Testis (tissue), 5 donors: ENCODE results near the gene PAK1. TPM values are rescaled to one million over a fixed set of nuclear protein-coding genes. Genes with fewer than 3 reads are reported as not detected.

Experiments used
- DNase-seq: peaks from one replicate; pipeline ENCODE4 v3.0.0-alpha.2; 2019
- H3K27ac ChIP-seq, 2 donors: fragments of 200-600 bp; sonication (generic); one replicate each; pipeline ENCODE4 v1.5.1; 2019
- H3K27me3 ChIP-seq: fragments of 200-600 bp; sonication (generic); one replicate; pipeline ENCODE4 v1.5.1; 2019
- H3K36me3 ChIP-seq: fragments of 200-600 bp; sonication (generic); one replicate; pipeline ENCODE4 v1.5.1; 2017; ENCODE audit warnings: low read depth; ENCODE audit errors: missing control alignments
- H3K4me1 ChIP-seq: fragments of 200-600 bp; sonication (generic); one replicate; pipeline ENCODE4 v1.5.1; 2019
- H3K4me3 ChIP-seq, 2 donors: fragments of 200-600 bp; sonication (generic); one replicate each; pipeline ENCODE4 v1.5.1; 2017 to 2019
- H3K9me3 ChIP-seq: fragments of 200-600 bp; sonication (generic); one replicate; pipeline ENCODE4 v1.5.1; 2017
- POLR2A ChIP-seq: fragments of 450-650 bp; IDR thresholded peaks from one replicate; pipeline ENCODE4 v1.6.1; 2017; ENCODE audit warnings: antibody characterized with exemption, mild to moderate bottlenecking, moderate library complexity
- WGBS, 2 donors: methylation state at CpG; one replicate each; pipeline ENCODE4 v1.1.5; 2018; 5-methylcytosine and 5-hydroxymethylcytosine counted together
- intact Hi-C: fragments of 100-400 bp; cut with DNase I; formaldehyde crosslinking; loops from one replicate; pipeline ENCODE4 v1.15.1; 2023; ENCODE audit warnings: low total_unique reads
- long read RNA-seq, 2 donors: transcript quantifications; one replicate each; lab custom pipeline, GENCODE V29; 2026
- polyA plus RNA-seq: library from polyadenylated mRNA; stranded (reverse); fragments of 350-450 nt; fragmentation: Illumina TruSeq; extraction: RNeasy Lipid Tissue Mini Kit (QIAGEN cat#74804); gene quantifications from one replicate; pipeline ENCODE4 v1.2.3, GENCODE V29; 2014; ENCODE audit warnings: low read depth, low replicate concordance; ENCODE audit not compliant: insufficient read depth
- total RNA-seq, 2 donors: library from RNA; depleted of rRNA; stranded (reverse); fragments of >200 nt; gene quantifications; one replicate each; pipeline ENCODE4 v1.2.3, GENCODE V29; 2016
- TF ChIP-seq, protein P1 (sequence below), 3 experiments: fragments of 450-650 bp in 2 of 3; fragments of 200-600 bp in 1 of 3; sonication (generic) in 1 of 3; IDR thresholded peaks; one replicate each; pipeline ENCODE4 v1.5.1; 2016 to 2019; ENCODE audit warnings: antibody characterized with exemption in 3 of 3, mild to moderate bottlenecking in 2 of 3, moderate library complexity in 1 of 3

PAK1 gene
- 10 to 100 TPM; 63.2 to 80.9 TPM for total RNA-seq
- 60.1 TPM for polyA plus RNA-seq
- long read RNA-seq, donor 1, transcript PAK1-202 (15 exons, 3,737 nt): major isoform, 10 of 29 reads
- long read RNA-seq, donor 1, partial matches to known transcripts: 19 of 29 reads
- long read RNA-seq, donor 1, other reads (novel, unspliced or antisense): 0 of 29 reads
- long read RNA-seq, donor 2, partial matches to known transcripts: 16 of 19 reads
- long read RNA-seq, donor 2, other reads (novel, unspliced or antisense): 0 of 19 reads

DNA sequence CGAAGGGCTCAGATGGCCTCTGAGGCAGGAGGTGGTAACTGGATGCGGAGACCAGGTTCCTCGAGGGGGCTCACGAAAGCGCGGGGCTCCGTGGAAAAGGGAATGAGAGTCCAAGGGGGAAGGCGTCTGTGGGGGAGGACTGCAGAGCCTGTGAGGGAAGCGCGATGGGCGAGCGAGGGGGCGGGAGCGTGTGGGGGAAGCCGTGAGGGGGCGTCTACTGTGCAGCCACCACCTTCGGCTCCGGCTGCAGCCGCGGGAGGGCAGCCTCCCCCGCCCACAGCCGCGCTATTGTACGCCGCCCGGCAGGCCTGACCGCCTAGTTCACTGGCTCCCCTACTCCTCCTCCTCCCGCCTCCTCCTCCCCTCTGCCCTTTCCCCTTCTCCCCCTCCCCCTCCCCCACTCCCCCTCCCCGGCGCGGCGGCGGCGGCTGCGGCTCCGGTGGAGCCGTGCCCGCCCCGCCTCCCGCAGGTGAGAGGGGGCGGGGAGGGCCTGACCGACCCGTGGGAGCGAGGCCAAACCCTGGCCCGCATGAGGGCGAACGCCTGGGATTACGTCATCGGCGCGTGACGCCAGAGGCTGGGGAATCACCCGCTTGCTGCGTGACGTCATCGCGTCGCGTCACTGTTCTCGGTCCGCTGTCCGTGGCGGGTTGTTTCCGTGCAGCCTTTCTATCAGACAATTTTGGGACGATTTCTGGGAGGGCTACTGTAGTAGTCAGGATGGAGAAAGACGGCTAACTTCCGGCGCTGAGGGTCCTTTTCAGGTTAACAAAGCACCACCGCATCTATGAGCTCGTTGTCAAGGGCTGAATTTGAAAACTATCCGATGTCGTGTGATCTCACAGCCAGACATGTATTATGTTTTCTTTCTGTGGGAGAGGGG lies at the start of gene PAK1:
PAK1 (minus strand) TSS at position 294 of the 883 bp plus-strand sequence. CDS start 81,574 bp downstream, outside the sequence.
- intact Hi-C loops: no loop called here
- WGBS, 2 donors: 0 to 2% methylated on average over 38 to 69 of the region's 72 CpGs
- DNase-seq: peak; percentile 95
- Histone ChIP-seq H3K4me3 (peak within 1 kb of the TSS; percentile 74 to 80), H3K36me3 (no peaks in the 10 kb centered on the region), H3K27ac (peak within 1 kb of the TSS; percentile 78 to 90), H3K9me3 (no peaks in the 10 kb centered on the region), H3K4me1 (no peaks in the 10 kb centered on the region), H3K27me3 (no peaks in the 10 kb centered on the region)
- no peak for TF ChIP-seq POLR2A
- TF ChIP-seq, protein P1, sequence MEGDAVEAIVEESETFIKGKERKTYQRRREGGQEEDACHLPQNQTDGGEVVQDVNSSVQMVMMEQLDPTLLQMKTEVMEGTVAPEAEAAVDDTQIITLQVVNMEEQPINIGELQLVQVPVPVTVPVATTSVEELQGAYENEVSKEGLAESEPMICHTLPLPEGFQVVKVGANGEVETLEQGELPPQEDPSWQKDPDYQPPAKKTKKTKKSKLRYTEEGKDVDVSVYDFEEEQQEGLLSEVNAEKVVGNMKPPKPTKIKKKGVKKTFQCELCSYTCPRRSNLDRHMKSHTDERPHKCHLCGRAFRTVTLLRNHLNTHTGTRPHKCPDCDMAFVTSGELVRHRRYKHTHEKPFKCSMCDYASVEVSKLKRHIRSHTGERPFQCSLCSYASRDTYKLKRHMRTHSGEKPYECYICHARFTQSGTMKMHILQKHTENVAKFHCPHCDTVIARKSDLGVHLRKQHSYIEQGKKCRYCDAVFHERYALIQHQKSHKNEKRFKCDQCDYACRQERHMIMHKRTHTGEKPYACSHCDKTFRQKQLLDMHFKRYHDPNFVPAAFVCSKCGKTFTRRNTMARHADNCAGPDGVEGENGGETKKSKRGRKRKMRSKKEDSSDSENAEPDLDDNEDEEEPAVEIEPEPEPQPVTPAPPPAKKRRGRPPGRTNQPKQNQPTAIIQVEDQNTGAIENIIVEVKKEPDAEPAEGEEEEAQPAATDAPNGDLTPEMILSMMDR (IDR thresholded peaks at IDR 0.05): no peak

DNA sequence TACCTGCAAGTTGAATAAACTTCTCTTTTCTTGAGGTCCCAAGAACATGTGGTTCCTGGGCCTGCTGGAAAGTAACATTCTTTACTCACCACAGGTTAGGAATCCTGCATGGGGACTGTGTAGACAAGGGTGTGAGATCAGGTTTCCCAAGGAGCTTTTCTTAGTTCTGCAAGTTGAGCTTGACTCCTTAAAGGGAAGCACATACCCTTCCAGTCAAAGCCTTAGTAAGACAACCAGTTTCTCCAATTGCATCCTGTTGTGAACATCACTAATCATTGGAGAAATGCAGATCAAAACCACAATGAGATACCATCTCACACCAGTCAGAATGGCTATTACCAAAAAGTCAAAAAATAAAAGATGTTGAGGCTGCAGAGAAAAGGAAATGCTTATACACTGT lies 48.3 kb upstream of the PAK1 start:
- Histone ChIP-seq H3K9me3 (no peaks in the 10 kb centered on the region), H3K27me3 (no peaks in the 10 kb centered on the region), H3K36me3 (no peaks in the 10 kb centered on the region), H3K27ac (no peak overlapping the region), H3K4me3 (no peak overlapping the region), H3K4me1 (no peaks in the 10 kb centered on the region)
- no peak for DNase-seq
- intact Hi-C loops: no loop called here
- TF ChIP-seq, protein P1 (IDR thresholded peaks at IDR 0.05): no peak
- no peak for TF ChIP-seq POLR2A

DNA sequence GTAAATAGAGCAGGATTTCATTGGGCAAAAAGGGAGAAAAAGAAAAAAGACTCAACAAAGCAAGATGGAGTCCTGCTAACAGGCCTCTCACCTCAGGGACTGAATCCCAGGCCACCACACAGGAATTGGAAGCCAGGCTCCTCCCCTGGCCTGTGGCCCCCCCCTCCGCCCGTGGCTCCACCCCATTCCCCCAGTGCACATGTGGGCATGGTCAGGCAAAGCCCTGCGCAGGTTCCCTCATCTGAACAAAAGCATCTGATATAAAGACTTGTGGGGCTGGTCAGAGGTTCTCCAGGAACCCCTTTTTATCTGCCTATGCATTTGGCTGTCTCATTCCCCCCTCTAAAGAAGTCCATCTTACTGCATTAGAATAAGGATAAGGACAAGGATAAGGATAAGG lies 46.0 kb upstream of the PAK1 start:
- Histone ChIP-seq H3K4me3 (no peak overlapping the region), H3K9me3 (no peaks in the 10 kb centered on the region), H3K36me3 (no peaks in the 10 kb centered on the region), H3K27ac (no peak overlapping the region), H3K27me3 (no peaks in the 10 kb centered on the region), H3K4me1 (no peaks in the 10 kb centered on the region)
- TF ChIP-seq, protein P1 (IDR thresholded peaks at IDR 0.05): no peak
- TF ChIP-seq POLR2A: no peak
- DNase-seq: no peak
- 82 to 93% methylated on average over 3 of the region's 3 CpGs for WGBS, 2 donors
- intact Hi-C loops: no loop called here

DNA sequence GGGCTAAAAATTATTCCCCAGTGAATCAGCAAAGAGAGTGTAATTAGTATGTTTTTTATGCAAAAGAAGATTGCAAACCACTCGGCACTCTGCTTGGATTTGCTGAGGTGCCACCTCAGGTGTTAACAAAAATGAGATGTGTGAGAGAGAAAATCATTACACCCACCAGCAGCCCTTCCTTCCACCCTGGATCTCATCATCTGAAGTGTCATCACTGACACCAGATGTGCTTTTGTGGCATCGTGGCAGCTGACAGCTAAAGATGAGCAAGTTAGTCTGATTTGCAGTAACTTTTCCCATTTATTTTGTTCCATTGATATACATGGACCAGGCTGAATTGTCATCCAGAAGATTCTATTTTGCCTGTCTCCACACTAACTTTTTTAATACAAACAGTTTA lies 44.6 kb upstream of the PAK1 start:
- H3K9me3 ChIP-seq: no peaks in the 10 kb centered on the region
- no peak for DNase-seq
- no peaks in the 10 kb centered on the region for H3K36me3 ChIP-seq
- no peak overlapping the region for H3K27ac ChIP-seq
- TF ChIP-seq, protein P1 (IDR thresholded peaks at IDR 0.05): no peak
- TF ChIP-seq POLR2A: no peak
- WGBS, 2 donors: 85 to 97% methylated on average over 2 of the region's 2 CpGs
- intact Hi-C loops: no loop called here
- no peaks in the 10 kb centered on the region for H3K4me1 ChIP-seq
- no peak overlapping the region for H3K4me3 ChIP-seq
- no peaks in the 10 kb centered on the region for H3K27me3 ChIP-seq
